ENCODE results near the gene ANXA6.

ANXA6 gene

DNA sequence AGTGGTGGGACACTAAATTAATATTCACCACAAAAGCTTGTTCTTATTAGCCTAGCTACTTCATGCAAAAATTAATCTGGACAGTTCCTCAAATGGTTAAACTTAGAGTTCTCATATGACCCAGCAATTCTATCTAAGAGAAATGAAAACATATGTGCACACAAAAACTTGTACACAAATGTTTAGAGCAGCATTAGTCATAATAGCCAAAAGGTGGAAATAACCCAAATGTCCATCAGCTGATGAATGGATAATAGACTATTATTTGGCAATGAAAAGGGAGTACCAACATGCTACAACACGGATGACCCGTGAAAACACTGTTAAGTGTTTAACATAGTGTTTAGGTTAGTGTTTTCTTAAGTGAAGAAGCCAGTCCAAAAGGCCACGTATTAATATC is 43.9 kb downstream of the ANXA6 start:
- Histone ChIP-seq H3K4me3 (no peak overlapping the region), H3K27ac (no peak overlapping the region)
- no peak for DNase-seq (ENCODE audit: low spot score)
- TF ChIP-seq, protein P1, sequence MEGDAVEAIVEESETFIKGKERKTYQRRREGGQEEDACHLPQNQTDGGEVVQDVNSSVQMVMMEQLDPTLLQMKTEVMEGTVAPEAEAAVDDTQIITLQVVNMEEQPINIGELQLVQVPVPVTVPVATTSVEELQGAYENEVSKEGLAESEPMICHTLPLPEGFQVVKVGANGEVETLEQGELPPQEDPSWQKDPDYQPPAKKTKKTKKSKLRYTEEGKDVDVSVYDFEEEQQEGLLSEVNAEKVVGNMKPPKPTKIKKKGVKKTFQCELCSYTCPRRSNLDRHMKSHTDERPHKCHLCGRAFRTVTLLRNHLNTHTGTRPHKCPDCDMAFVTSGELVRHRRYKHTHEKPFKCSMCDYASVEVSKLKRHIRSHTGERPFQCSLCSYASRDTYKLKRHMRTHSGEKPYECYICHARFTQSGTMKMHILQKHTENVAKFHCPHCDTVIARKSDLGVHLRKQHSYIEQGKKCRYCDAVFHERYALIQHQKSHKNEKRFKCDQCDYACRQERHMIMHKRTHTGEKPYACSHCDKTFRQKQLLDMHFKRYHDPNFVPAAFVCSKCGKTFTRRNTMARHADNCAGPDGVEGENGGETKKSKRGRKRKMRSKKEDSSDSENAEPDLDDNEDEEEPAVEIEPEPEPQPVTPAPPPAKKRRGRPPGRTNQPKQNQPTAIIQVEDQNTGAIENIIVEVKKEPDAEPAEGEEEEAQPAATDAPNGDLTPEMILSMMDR (IDR thresholded peaks at IDR 0.05): no peak

DNA sequence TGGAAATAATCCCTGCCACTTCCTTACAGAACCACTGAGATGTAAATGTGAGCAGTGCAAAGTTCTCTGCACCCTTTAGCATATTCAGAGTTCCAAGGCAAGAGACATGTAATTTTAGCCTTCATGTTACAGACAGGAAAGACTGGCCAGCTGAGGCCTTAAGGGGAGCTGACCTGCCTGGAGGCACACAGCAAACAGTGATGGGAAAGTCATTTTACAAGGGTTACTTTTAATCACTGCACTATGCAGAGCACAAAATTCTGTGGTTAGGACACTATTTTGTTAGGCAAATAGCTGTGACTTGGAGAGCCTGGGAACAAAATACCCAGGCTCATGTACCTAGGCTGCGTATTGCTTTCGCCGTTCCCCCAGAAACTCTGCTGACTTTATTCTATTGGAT is 46.6 kb downstream of the ANXA6 start:
- Histone ChIP-seq H3K27ac (no peak overlapping the region), H3K4me3 (no peak overlapping the region)
- TF ChIP-seq, protein P1 (IDR thresholded peaks at IDR 0.05): no peak
- DNase-seq (ENCODE audit: low spot score): no peak

DNA sequence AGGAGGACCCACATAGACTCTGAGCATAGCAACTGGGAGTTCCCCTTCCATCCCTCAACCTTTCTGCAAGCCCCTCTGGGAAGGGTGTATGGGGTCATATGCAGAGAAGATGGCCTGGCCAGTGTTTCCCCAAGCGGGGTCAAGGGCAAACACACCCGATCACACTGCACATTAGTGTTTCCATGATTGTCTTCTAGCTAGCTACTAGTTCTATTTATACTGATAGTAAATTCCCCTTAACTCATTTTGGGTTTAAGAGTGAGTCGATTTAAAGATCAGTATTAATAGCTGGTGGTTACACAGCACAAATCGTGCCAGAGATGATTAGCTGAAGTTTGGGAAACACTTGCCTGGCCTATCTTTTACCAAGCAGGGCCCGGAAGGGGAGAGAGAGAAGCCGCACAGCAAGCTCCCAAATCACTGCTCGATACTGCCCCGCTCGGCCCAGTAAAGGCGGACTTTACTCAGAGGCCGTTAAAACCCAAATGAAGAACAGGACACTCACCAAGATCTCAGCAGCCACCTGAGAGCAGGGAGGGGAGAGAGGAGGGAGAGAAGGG is 47.4 kb downstream of the ANXA6 start:
- TF ChIP-seq, protein P1 (IDR thresholded peaks at IDR 0.05): no peak
- H3K27ac ChIP-seq: no peak overlapping the region
- DNase-seq (ENCODE audit: low spot score): no peak
- H3K4me3 ChIP-seq: no peak overlapping the region

DNA sequence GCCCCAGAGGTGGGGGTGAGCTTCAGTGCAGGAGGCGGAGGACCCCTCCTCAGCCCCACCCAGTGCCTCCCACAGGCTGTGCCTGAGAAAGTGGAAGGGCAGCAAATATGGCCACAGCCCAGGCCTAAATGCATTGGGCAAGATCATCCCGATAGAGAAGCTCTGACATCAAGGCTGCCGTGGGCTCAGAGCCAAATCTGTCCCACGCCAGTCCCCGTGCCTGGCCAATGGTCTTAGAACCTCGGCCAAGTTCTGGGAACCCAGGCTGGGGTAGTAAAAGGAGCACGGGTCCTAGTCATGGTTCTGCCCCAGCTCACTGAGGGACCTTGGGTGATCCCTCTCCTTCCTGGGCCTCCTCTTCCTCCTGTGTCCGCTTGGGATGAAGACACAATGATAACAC is 49.0 kb downstream of the ANXA6 start:
- DNase-seq (ENCODE audit: low spot score): no peak
- TF ChIP-seq, protein P1 (IDR thresholded peaks at IDR 0.05): no peak
- Histone ChIP-seq H3K4me3 (no peak overlapping the region), H3K27ac (peak overlapping the region; percentile 35 to 76)

DNA sequence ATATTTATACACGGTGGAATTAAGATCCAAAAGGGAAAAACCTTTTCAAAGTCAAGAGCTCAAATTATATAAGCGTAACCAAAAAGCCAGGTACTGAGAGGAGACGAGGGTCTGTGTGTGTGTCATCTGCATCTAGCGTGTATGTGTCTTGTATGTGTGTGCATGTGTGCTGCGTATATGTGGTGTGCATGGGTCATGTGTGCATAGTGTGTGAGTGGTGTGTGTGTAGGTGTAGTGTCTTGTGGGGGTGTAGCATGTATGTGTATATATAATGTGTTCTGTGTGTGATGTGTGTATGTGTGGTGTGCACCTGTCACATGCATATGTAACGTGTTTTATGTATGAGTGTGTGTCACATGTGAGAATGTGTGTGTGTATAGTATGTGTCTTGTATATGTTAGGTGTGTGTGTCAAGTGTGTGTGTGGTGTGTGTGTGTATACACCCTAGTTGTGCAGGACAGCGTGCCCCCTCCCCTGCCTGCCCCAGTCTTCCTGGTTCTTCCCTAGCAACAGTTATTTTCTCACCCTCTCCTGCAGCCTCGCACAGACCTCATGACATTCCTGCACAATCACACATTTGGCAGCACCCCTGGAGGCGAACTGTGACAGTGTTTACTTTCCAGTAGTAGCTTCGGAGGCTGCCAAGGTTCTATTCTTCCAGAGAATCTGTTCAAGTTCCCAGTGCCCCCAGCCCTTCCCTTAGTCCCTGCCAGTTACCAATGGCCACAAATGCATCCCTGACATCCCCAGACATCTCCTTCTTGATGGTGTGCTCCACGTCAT is 49.6 kb downstream of the ANXA6 start:
- TF ChIP-seq, protein P1 (IDR thresholded peaks at IDR 0.05): no peak
- DNase-seq (ENCODE audit: low spot score): no peak

DNA sequence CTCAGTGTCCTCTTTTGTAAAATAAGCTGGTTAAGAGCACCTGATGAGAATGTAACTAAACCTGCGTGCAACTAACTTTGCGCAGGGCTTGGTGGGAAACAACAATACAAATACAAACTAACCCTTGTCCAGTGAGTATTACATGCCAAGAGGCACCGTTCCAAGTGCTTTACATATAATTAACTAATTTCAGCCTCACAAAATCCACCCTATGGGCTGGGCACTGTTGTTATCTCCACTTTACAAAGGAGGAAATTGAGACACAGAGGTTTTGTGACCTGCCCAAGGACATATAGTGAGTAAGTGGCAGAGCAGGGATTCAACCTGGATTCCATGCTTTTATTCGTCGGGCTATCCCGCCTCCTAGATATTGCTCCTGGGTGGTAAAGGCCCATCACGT is 50.5 kb downstream of the ANXA6 start:
- H3K4me3 ChIP-seq: no peak overlapping the region
- no peak for DNase-seq (ENCODE audit: low spot score)
- H3K27ac ChIP-seq: no peak overlapping the region
- TF ChIP-seq, protein P1 (IDR thresholded peaks at IDR 0.05): no peak

More for the DNA sequence above, 49.6 kb downstream of the ANXA6 start:
- Histone ChIP-seq H3K4me3 (no peak overlapping the region), H3K27ac (peak overlapping the region; percentile 35 to 76)

DNA sequence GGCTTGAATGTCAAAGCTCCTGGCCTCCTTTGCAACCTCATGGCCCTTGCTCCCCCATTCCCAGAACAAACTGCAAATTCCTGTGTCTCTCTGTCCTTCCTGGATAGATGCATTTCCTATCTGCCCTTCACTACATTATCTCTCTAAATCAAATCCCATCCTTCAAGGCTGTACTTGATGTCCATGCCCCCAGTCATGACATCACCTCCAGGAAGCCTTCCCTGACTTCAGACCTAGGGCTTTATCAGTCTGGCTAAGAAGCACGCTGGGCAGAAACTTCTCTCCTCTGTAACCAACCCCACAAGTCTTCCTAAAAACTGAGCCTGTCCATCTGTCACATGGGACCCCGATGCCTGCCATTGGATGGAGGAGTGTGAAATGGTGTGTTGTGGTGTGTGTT is 51.1 kb downstream of the ANXA6 start:
- H3K4me3 ChIP-seq: no peak overlapping the region
- H3K27ac ChIP-seq: no peak overlapping the region
- no peak for DNase-seq (ENCODE audit: low spot score)
- TF ChIP-seq, protein P1 (IDR thresholded peaks at IDR 0.05): no peak

Data from coronary artery (tissue), 2 donors.